ENCODE measurements around the gene GALNS.

The GALNS gene

GRCh38 chr16:88862968-88863367 is 6.2 kb upstream of the GALNS start:
- H3K4me1 ChIP-seq (ENCODE audit: insufficient read depth, low read length), result peaks cover 1% of the 10 kb centered on the region

DNA sequence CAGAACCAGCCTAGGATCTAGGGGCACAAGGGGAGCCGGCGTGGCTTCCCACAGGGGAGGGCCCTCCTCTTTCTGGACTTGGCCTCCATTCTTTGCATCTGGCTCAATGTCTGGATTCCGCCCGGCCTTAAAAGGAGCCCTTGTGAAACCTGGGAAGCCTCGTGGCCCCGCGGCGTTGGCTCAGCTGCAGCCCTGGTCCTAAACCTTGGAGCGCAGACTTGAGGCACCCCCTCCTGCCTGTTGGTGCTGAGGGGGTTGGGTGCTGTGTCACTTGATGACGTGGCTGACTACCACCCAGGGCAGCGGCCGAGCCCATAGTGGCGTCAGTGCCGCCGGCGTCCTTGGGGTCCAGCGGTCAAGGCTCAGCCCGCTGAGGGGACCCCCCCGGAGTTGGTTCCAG is 4.6 kb upstream of the GALNS start:
- Histone ChIP-seq H3K36me3 (ENCODE audit: insufficient read depth, low read length) (peaks cover 10% of the 10 kb centered on the region; the same call in 1 of the 2 replicates), H3K4me1 (ENCODE audit: insufficient read depth, low read length) (peaks cover 4% of the 10 kb centered on the region), H3K9ac (ENCODE audit: low read depth, low read length) (no peak overlapping the region), H3K9me3 (ENCODE audit: control insufficient read depth, insufficient read depth, low read length) (no peaks in the 10 kb centered on the region)

More at GRCh38 chr16:88862968-88863367, 6.2 kb upstream of the GALNS start:
- Histone ChIP-seq H3K36me3 (ENCODE audit: insufficient read depth, low read length) (peaks cover 10% of the 10 kb centered on the region; the same call in 1 of the 2 replicates), H3K9me3 (ENCODE audit: control insufficient read depth, insufficient read depth, low read length) (no peaks in the 10 kb centered on the region), H3K9ac (ENCODE audit: low read depth, low read length) (no peak overlapping the region)

- H3K9ac ChIP-seq (ENCODE audit: low read depth, low read length), result no peak overlapping the region
Measured at GRCh38 chr16:88859381-88860091, 2.8 kb upstream of the GALNS start.

GRCh38 chr16:88857728-88858339 is 1.1 kb upstream of the GALNS start:
- Histone ChIP-seq H3K9me3 (ENCODE audit: control insufficient read depth, insufficient read depth, low read length) (no peaks in the 10 kb centered on the region), H3K4me1 (ENCODE audit: insufficient read depth, low read length) (peaks cover 4% of the 10 kb centered on the region), H3K9ac (ENCODE audit: low read depth, low read length) (peak overlapping the region; percentile 60), H3K36me3 (ENCODE audit: insufficient read depth, low read length) (peaks cover 10% of the 10 kb centered on the region; the same call in 1 of the 2 replicates)

More at GRCh38 chr16:88859381-88860091, 2.8 kb upstream of the GALNS start:
- peaks cover 4% of the 10 kb centered on the region for H3K4me1 ChIP-seq (ENCODE audit: insufficient read depth, low read length)
- no peaks in the 10 kb centered on the region for H3K9me3 ChIP-seq (ENCODE audit: control insufficient read depth, insufficient read depth, low read length)
- H3K36me3 ChIP-seq (ENCODE audit: insufficient read depth, low read length), result peaks cover 10% of the 10 kb centered on the region; the same call in 1 of the 2 replicates

DNA sequence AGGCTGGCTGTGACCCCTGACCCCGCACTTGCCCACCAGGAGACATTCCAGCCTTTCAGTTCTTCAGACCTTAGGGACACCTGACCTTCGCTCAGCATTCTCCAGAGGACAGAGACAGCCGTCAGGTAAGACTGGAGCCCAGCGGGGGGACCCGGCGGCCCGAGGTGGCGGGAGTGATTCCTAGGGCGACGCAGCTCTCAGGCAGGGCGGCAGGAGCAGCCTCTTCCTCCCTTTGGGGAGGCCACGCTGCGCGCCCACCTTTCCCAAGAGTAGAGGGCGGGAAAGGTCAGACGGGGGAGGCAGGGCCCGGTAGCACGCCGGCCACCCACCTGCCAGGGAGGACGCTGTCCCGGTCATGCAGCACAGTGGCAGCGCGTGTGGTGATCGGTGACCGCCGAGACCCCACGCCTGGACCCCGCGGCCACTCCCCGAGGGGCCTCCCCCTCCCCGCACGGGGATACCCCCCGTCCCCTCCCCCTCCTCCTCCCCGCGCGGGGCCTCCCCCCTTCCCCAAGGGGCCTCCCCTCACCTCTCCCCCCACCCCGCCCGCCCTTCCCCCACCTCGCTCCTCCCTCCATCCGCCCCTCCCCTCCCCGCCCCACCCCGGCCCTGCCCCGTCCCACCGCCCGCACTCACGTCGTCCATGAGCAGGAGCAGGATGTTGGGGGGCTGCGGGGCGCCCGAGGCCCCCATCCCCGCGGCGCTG is 472 bp downstream of the GALNS start:
- Histone ChIP-seq H3K9me3 (ENCODE audit: control insufficient read depth, insufficient read depth, low read length) (no peaks in the 10 kb centered on the region), H3K9ac (ENCODE audit: low read depth, low read length) (peak overlapping the region; percentile 60), H3K4me1 (ENCODE audit: insufficient read depth, low read length) (peaks cover 4% of the 10 kb centered on the region), H3K36me3 (ENCODE audit: insufficient read depth, low read length) (peaks cover 10% of the 10 kb centered on the region; the same call in 1 of the 2 replicates)

DNA sequence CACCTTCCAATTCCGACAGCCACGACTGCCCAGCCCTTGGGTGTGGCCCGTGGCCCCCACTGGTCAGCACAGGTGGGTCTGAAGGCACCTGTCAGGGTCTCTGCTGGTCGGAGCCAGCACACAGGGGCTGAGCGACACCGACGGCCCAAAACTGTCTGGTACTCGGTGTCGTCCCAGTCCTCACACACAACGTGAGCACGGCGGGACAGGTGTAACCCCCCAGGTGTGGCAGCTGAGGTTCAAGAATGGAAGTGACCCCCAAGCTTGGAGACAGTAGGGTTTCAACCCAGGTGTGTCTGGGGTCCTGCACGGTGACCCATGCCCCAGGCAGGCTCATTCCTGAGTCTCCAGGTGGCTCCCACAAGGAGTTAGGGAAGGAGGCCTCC is 1.0 kb downstream of the GALNS start:
- H3K9me3 ChIP-seq (ENCODE audit: control insufficient read depth, insufficient read depth, low read length), result no peaks in the 10 kb centered on the region
- 0 out of 2 replicates have a peak, but pooled peaks cover 6% of the 10 kb centered on the region for H3K36me3 ChIP-seq (ENCODE audit: insufficient read depth, low read length)
- H3K4me1 ChIP-seq (ENCODE audit: insufficient read depth, low read length), result peaks cover 4% of the 10 kb centered on the region
- peak overlapping the region; percentile 51; the same call in 1 of the 2 replicates for H3K9ac ChIP-seq (ENCODE audit: low read depth, low read length)

GRCh38 chr16:88855176-88855575 is 1.6 kb downstream of the GALNS start:
- Histone ChIP-seq H3K9ac (ENCODE audit: low read depth, low read length) (no peak overlapping the region), H3K9me3 (ENCODE audit: control insufficient read depth, insufficient read depth, low read length) (no peaks in the 10 kb centered on the region), H3K4me1 (ENCODE audit: insufficient read depth, low read length) (peaks cover 4% of the 10 kb centered on the region), H3K36me3 (ENCODE audit: insufficient read depth, low read length) (0 out of 2 replicates have a peak, but pooled peaks cover 6% of the 10 kb centered on the region)

- 0 out of 2 replicates have a peak, but pooled peaks cover 6% of the 10 kb centered on the region for H3K36me3 ChIP-seq (ENCODE audit: insufficient read depth, low read length)
- no peaks in the 10 kb centered on the region for H3K9me3 ChIP-seq (ENCODE audit: control insufficient read depth, insufficient read depth, low read length)
- H3K4me1 ChIP-seq (ENCODE audit: insufficient read depth, low read length), result peaks cover 4% of the 10 kb centered on the region
- H3K9ac ChIP-seq (ENCODE audit: low read depth, low read length), result no peak overlapping the region
Measured at GRCh38 chr16:88854306-88855111, 2.2 kb downstream of the GALNS start.

DNA sequence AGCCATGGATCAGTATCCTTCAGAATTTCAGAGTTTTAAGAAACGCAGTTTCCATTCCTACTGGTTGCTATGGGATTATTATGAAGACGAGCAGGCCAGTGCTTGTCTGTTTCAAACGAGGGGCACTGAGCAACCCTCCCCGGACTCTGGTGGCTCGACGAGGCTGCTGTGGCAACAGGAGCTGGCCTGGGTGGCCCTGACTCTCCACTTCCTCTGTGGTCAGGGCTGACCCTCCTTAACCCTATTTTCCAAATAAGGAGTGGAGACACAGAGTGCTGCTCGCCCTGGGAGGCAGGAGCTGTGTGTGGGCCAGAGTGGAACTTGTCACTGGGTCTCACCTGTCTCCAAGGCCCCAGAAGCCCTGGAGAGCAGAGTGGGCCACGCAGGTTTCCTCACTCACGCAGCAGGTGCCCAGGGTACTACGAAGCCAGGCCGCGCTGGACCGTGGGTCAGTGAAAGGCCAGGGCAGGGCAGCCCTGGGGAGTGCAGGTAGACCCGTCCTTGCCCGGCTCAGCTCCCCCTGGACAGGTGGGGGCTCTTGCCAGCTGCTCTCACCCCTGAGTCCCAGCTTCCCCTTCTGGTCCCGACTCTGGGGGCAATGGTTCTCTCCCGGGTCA is 3.3 kb downstream of the GALNS start:
- Histone ChIP-seq H3K9ac (ENCODE audit: low read depth, low read length) (no peak overlapping the region), H3K4me1 (ENCODE audit: insufficient read depth, low read length) (peaks cover 4% of the 10 kb centered on the region), H3K9me3 (ENCODE audit: control insufficient read depth, insufficient read depth, low read length) (no peaks in the 10 kb centered on the region), H3K36me3 (ENCODE audit: insufficient read depth, low read length) (no peaks in the 10 kb centered on the region)

- Histone ChIP-seq H3K9ac (ENCODE audit: low read depth, low read length) (no peak overlapping the region), H3K4me1 (ENCODE audit: insufficient read depth, low read length) (no peaks in the 10 kb centered on the region; the same call in 1 of the 2 replicates), H3K9me3 (ENCODE audit: control insufficient read depth, insufficient read depth, low read length) (no peaks in the 10 kb centered on the region), H3K36me3 (ENCODE audit: insufficient read depth, low read length) (no peaks in the 10 kb centered on the region)
Measured at GRCh38 chr16:88851616-88852015, 5.1 kb downstream of the GALNS start.

DNA sequence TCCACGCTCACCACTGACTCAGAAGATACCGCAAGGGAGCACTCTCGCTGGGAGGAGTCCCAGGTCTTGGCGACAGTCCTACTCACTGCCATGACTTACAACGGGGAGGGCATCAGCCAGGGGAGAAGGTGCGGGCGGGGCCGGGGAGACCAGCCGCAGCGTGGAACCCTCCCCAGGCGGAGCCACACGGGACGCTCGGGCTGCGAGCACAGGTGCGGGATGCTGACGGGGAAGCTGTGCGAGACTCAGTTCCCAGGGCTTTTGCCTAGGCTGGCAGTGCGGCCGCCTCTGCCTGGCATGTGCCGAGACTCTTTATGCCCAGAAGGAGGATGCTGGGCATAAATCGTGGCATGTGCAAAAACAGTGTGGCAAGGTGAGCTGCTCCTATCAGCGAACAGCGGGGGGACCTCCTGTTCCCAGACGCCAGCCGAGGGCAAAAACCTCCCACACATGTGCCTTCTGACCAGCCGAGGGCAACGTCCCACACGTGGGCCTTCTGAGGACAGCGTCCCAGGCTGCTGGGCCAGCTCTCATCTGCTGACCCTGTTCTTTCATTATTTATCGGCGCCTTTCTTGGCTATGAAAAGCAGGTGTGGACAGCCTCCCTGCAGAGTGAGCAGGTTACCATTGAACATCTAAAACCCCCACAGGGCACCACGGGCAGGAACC is 6.1 kb downstream of the GALNS start:
- no peaks in the 10 kb centered on the region for H3K36me3 ChIP-seq (ENCODE audit: insufficient read depth, low read length)
- H3K9ac ChIP-seq (ENCODE audit: low read depth, low read length), result no peak overlapping the region
- H3K4me1 ChIP-seq (ENCODE audit: insufficient read depth, low read length), result no peaks in the 10 kb centered on the region
- H3K9me3 ChIP-seq (ENCODE audit: control insufficient read depth, insufficient read depth, low read length), result no peaks in the 10 kb centered on the region

- Histone ChIP-seq H3K9ac (ENCODE audit: low read depth, low read length) (no peak overlapping the region), H3K9me3 (ENCODE audit: control insufficient read depth, insufficient read depth, low read length) (no peaks in the 10 kb centered on the region)
Measured at GRCh38 chr16:88848557-88848956, 8.2 kb downstream of the GALNS start.

DNA sequence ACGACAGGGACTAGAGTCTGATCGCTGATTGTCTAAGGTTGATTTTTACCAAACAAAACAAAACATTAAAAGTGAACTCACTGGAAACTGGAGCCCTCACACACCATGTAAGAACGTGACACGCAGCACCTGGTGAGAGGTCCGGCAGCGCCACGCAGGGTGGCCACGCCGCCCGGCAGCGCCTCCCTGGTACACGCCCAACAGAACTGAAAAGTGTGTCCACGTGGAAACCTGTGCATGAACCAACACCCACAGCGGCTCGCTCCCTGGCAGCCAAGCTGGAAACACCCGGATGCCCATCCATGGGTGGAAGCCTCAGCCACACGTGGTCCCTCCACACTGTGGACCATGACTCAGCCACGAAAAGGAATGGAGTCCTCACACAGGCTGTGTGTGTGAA is 9.1 kb downstream of the GALNS start:
- Histone ChIP-seq H3K9ac (ENCODE audit: low read depth, low read length) (no peak overlapping the region), H3K36me3 (ENCODE audit: insufficient read depth, low read length) (no peaks in the 10 kb centered on the region), H3K9me3 (ENCODE audit: control insufficient read depth, insufficient read depth, low read length) (no peaks in the 10 kb centered on the region), H3K4me1 (ENCODE audit: insufficient read depth, low read length) (no peaks in the 10 kb centered on the region)

More at GRCh38 chr16:88848557-88848956, 8.2 kb downstream of the GALNS start:
- Histone ChIP-seq H3K36me3 (ENCODE audit: insufficient read depth, low read length) (no peaks in the 10 kb centered on the region), H3K4me1 (ENCODE audit: insufficient read depth, low read length) (no peaks in the 10 kb centered on the region)

Measured in ES-I3 (cell line).